WTC11 (cell line): ENCODE measurements around the gene IRS2. TPM values are rescaled to one million over a fixed set of nuclear protein-coding genes. Genes with fewer than 3 reads are reported as not detected.

Experiments used
- EMX1 ChIP-seq: fragments of 250-450 bp; sonication (Bioruptor Pico); IDR thresholded peaks from 2 replicates; pipeline ENCODE4 v1.8.0; 2021; ENCODE audit warnings: mild to moderate bottlenecking
- FOXP1 ChIP-seq: sonication (generic); formaldehyde crosslinking; IDR thresholded peaks from 2 replicates; pipeline ENCODE4 v1.8.0; 2022; ENCODE audit warnings: missing genetic modification reagents, mild to moderate bottlenecking, moderate library complexity, borderline replicate concordance
- GABPB1 ChIP-seq: sonication (generic); formaldehyde crosslinking; IDR thresholded peaks from 2 replicates; pipeline ENCODE4 v1.8.1; 2023; ENCODE audit warnings: mild to moderate bottlenecking, missing genetic modification reagents
- NR1H2 ChIP-seq: sonication (generic); formaldehyde crosslinking; IDR thresholded peaks from 2 replicates; pipeline ENCODE4 v1.9.0; 2021; ENCODE audit warnings: mild to moderate bottlenecking, moderate library complexity, missing genetic modification reagents
- SMAD3 ChIP-seq: sonication (generic); formaldehyde crosslinking; IDR thresholded peaks from 2 replicates; pipeline ENCODE4 v1.8.0; 2022; ENCODE audit warnings: missing genetic modification reagents, mild to moderate bottlenecking, borderline replicate concordance
- SMAD4 ChIP-seq: sonication (generic); formaldehyde crosslinking; IDR thresholded peaks from 2 replicates; pipeline ENCODE4 v1.8.0; 2022; ENCODE audit warnings: mild to moderate bottlenecking, missing genetic modification reagents
- SOX15 ChIP-seq: fragments of 250-450 bp; sonication (Bioruptor Pico); IDR thresholded peaks from 2 replicates; pipeline ENCODE4 v1.9.0; 2021; ENCODE audit warnings: mild to moderate bottlenecking
- SP1 ChIP-seq: sonication (generic); formaldehyde crosslinking; conservative IDR thresholded peaks from 2 replicates; pipeline ENCODE4 v1.8.1; 2022; ENCODE audit warnings: missing genetic modification reagents
- ZNF263 ChIP-seq: sonication (generic); formaldehyde crosslinking; IDR thresholded peaks from 2 replicates; pipeline ENCODE4 v1.8.1; 2022; ENCODE audit warnings: low read depth, mild to moderate bottlenecking, moderate library complexity, missing genetic modification reagents
- ZNF317 ChIP-seq: sonication (generic); formaldehyde crosslinking; IDR thresholded peaks from 2 replicates; pipeline ENCODE4 v1.8.1; 2023; ENCODE audit warnings: low read depth, mild to moderate bottlenecking, moderate library complexity, missing genetic modification reagents, borderline replicate concordance
- ZNF416 ChIP-seq: fragments of 250-450 bp; sonication (Bioruptor Pico); IDR thresholded peaks from 2 replicates; pipeline ENCODE4 v1.9.0; 2021; ENCODE audit warnings: mild to moderate bottlenecking, inconsistent platforms
- ZNF671 ChIP-seq: fragments of 250-450 bp; sonication (Bioruptor Pico); IDR thresholded peaks from 2 replicates; pipeline ENCODE4 v1.8.0; 2021; ENCODE audit warnings: mild to moderate bottlenecking
- total RNA-seq: library from RNA; stranded (reverse); gene quantifications from 3 replicates; pipeline ENCODE4 v1.2.3, GENCODE V29; 2021
- TF ChIP-seq, protein P1 (sequence below): sonication (generic); formaldehyde crosslinking; IDR thresholded peaks from 2 replicates; pipeline ENCODE4 v1.8.1; 2023; ENCODE audit warnings: mild to moderate bottlenecking, missing genetic modification reagents
- TF ChIP-seq, protein P2 (sequence below): sonication (generic); formaldehyde crosslinking; IDR thresholded peaks from 2 replicates; pipeline ENCODE4 v1.8.1; 2022; ENCODE audit warnings: mild to moderate bottlenecking, missing genetic modification reagents, moderate library complexity, borderline replicate concordance
- TF ChIP-seq, protein P3 (sequence below): sonication (generic); formaldehyde crosslinking; IDR thresholded peaks from 2 replicates; pipeline ENCODE4 v1.8.0; 2022; ENCODE audit warnings: mild to moderate bottlenecking, missing genetic modification reagents
- TF ChIP-seq, protein P4 (sequence below): sonication (generic); formaldehyde crosslinking; IDR thresholded peaks from 2 replicates; pipeline ENCODE4 v1.8.0; 2022; ENCODE audit warnings: missing genetic modification reagents
- TF ChIP-seq, protein P5 (sequence below): sonication (generic); formaldehyde crosslinking; IDR thresholded peaks from 2 replicates; pipeline ENCODE4 v1.8.0; 2023; ENCODE audit warnings: missing genetic modification reagents
- TF ChIP-seq, protein P6 (sequence below): fragments of 250-450 bp; sonication (Bioruptor Pico); IDR thresholded peaks from 2 replicates; pipeline ENCODE4 v1.9.0; 2021; ENCODE audit warnings: moderate library complexity, mild to moderate bottlenecking, inconsistent platforms, borderline replicate concordance
- TF ChIP-seq, protein P7 (sequence below): sonication (generic); formaldehyde crosslinking; IDR thresholded peaks from 2 replicates; pipeline ENCODE4 v1.8.1; 2022; ENCODE audit warnings: mild to moderate bottlenecking, moderate library complexity, missing genetic modification reagents
- TF ChIP-seq, protein P8 (sequence below): fragments of 250-450 bp; sonication (Bioruptor Pico); IDR thresholded peaks from 2 replicates; pipeline ENCODE4 v1.9.0; 2021; ENCODE audit warnings: mild to moderate bottlenecking
- TF ChIP-seq, protein P9 (sequence below): sonication (generic); formaldehyde crosslinking; IDR thresholded peaks from 2 replicates; pipeline ENCODE4 v1.8.1; 2022; ENCODE audit warnings: low read depth, mild to moderate bottlenecking, moderate library complexity, missing genetic modification reagents, borderline replicate concordance

IRS2 gene
- total RNA-seq, 1 experiment from 2014 or later, result 20.5 TPM

DNA sequence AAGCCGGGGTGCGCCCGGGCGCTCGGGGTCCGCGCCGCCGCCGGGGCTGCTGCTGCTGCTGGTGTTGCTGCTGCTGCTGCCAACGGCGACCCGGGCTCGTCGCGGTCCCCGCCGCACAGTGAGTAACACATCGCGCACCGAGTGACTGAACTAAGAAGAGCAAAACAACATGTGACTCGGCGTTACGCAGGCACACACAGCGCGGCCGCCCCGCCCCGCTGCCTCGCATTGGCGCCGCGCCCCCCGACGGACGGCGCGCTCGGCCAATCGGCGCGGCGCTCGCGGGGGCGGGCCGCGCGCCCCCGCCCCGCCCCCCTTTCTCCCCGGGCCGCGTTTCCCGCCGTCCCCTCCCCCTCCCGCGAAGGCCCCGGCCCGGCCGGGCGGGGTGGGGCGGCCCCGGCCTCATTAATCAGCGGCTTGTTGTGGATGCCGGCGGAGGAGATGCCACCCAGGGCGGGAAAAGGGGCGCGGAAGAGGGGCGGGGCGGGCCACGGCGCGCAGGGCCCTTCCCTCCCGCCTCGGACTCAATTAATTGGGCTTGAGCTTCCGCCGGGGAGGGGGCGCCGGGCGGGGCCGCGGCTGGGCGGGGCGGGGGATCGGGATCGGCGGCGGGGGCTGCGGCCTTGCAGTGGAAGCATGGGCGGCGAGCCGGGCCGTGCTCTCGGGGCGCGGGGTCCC, at the start of gene IRS2 (continued):
- TF ChIP-seq, protein P1, sequence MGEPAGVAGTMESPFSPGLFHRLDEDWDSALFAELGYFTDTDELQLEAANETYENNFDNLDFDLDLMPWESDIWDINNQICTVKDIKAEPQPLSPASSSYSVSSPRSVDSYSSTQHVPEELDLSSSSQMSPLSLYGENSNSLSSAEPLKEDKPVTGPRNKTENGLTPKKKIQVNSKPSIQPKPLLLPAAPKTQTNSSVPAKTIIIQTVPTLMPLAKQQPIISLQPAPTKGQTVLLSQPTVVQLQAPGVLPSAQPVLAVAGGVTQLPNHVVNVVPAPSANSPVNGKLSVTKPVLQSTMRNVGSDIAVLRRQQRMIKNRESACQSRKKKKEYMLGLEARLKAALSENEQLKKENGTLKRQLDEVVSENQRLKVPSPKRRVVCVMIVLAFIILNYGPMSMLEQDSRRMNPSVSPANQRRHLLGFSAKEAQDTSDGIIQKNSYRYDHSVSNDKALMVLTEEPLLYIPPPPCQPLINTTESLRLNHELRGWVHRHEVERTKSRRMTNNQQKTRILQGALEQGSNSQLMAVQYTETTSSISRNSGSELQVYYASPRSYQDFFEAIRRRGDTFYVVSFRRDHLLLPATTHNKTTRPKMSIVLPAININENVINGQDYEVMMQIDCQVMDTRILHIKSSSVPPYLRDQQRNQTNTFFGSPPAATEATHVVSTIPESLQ (CRISPR knock-in tag), result no peak
- no peak for TF ChIP-seq GABPB1 (CRISPR knock-in tag)
- no peak for TF ChIP-seq EMX1 (CRISPR knock-in tag)
- peak; percentile 78 for TF ChIP-seq SP1 (CRISPR knock-in tag)
- no peak for TF ChIP-seq ZNF263 (CRISPR knock-in tag)
- TF ChIP-seq, protein P2, sequence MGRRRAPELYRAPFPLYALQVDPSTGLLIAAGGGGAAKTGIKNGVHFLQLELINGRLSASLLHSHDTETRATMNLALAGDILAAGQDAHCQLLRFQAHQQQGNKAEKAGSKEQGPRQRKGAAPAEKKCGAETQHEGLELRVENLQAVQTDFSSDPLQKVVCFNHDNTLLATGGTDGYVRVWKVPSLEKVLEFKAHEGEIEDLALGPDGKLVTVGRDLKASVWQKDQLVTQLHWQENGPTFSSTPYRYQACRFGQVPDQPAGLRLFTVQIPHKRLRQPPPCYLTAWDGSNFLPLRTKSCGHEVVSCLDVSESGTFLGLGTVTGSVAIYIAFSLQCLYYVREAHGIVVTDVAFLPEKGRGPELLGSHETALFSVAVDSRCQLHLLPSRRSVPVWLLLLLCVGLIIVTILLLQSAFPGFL (CRISPR knock-in tag), result no peak
- TF ChIP-seq ZNF671 (CRISPR knock-in tag), result no peak
- TF ChIP-seq ZNF416 (CRISPR knock-in tag), result no peak
- TF ChIP-seq, protein P3, sequence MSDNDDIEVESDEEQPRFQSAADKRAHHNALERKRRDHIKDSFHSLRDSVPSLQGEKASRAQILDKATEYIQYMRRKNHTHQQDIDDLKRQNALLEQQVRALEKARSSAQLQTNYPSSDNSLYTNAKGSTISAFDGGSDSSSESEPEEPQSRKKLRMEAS, result peak; percentile 25; the same call in 1 of the 2 replicates
- TF ChIP-seq, protein P4, sequence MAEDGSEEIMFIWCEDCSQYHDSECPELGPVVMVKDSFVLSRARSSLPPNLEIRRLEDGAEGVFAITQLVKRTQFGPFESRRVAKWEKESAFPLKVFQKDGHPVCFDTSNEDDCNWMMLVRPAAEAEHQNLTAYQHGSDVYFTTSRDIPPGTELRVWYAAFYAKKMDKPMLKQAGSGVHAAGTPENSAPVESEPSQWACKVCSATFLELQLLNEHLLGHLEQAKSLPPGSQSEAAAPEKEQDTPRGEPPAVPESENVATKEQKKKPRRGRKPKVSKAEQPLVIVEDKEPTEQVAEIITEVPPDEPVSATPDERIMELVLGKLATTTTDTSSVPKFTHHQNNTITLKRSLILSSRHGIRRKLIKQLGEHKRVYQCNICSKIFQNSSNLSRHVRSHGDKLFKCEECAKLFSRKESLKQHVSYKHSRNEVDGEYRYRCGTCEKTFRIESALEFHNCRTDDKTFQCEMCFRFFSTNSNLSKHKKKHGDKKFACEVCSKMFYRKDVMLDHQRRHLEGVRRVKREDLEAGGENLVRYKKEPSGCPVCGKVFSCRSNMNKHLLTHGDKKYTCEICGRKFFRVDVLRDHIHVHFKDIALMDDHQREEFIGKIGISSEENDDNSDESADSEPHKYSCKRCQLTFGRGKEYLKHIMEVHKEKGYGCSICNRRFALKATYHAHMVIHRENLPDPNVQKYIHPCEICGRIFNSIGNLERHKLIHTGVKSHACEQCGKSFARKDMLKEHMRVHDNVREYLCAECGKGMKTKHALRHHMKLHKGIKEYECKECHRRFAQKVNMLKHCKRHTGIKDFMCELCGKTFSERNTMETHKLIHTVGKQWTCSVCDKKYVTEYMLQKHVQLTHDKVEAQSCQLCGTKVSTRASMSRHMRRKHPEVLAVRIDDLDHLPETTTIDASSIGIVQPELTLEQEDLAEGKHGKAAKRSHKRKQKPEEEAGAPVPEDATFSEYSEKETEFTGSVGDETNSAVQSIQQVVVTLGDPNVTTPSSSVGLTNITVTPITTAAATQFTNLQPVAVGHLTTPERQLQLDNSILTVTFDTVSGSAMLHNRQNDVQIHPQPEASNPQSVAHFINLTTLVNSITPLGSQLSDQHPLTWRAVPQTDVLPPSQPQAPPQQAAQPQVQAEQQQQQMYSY (CRISPR knock-in tag), result no peak
- peak; percentile 21; the same call in 1 of the 2 replicates for TF ChIP-seq FOXP1 (CRISPR knock-in tag)
- TF ChIP-seq, protein P5, sequence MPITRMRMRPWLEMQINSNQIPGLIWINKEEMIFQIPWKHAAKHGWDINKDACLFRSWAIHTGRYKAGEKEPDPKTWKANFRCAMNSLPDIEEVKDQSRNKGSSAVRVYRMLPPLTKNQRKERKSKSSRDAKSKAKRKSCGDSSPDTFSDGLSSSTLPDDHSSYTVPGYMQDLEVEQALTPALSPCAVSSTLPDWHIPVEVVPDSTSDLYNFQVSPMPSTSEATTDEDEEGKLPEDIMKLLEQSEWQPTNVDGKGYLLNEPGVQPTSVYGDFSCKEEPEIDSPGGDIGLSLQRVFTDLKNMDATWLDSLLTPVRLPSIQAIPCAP, result no peak
- no peak for TF ChIP-seq NR1H2 (CRISPR knock-in tag)
- no peak for TF ChIP-seq SMAD3 (CRISPR knock-in tag)
- TF ChIP-seq SOX15 (CRISPR knock-in tag), result no peak
- TF ChIP-seq, protein P6, sequence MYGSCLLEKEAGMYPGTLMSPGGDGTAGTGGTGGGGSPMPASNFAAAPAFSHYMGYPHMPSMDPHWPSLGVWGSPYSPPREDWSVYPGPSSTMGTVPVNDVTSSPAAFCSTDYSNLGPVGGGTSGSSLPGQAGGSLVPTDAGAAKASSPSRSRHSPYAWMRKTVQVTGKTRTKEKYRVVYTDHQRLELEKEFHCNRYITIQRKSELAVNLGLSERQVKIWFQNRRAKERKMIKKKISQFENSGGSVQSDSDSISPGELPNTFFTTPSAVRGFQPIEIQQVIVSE (CRISPR knock-in tag), result no peak
- TF ChIP-seq, protein P7, sequence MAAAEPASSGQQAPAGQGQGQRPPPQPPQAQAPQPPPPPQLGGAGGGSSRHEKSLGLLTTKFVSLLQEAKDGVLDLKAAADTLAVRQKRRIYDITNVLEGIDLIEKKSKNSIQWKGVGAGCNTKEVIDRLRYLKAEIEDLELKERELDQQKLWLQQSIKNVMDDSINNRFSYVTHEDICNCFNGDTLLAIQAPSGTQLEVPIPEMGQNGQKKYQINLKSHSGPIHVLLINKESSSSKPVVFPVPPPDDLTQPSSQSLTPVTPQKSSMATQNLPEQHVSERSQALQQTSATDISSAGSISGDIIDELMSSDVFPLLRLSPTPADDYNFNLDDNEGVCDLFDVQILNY (CRISPR knock-in tag), result peak; percentile 92
- TF ChIP-seq, protein P8, sequence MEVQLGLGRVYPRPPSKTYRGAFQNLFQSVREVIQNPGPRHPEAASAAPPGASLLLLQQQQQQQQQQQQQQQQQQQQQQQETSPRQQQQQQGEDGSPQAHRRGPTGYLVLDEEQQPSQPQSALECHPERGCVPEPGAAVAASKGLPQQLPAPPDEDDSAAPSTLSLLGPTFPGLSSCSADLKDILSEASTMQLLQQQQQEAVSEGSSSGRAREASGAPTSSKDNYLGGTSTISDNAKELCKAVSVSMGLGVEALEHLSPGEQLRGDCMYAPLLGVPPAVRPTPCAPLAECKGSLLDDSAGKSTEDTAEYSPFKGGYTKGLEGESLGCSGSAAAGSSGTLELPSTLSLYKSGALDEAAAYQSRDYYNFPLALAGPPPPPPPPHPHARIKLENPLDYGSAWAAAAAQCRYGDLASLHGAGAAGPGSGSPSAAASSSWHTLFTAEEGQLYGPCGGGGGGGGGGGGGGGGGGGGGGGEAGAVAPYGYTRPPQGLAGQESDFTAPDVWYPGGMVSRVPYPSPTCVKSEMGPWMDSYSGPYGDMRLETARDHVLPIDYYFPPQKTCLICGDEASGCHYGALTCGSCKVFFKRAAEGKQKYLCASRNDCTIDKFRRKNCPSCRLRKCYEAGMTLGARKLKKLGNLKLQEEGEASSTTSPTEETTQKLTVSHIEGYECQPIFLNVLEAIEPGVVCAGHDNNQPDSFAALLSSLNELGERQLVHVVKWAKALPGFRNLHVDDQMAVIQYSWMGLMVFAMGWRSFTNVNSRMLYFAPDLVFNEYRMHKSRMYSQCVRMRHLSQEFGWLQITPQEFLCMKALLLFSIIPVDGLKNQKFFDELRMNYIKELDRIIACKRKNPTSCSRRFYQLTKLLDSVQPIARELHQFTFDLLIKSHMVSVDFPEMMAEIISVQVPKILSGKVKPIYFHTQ (CRISPR knock-in tag), result no peak
- TF ChIP-seq, protein P9, sequence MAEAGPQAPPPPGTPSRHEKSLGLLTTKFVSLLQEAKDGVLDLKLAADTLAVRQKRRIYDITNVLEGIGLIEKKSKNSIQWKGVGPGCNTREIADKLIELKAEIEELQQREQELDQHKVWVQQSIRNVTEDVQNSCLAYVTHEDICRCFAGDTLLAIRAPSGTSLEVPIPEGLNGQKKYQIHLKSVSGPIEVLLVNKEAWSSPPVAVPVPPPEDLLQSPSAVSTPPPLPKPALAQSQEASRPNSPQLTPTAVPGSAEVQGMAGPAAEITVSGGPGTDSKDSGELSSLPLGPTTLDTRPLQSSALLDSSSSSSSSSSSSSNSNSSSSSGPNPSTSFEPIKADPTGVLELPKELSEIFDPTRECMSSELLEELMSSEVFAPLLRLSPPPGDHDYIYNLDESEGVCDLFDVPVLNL (CRISPR knock-in tag), result no peak
- TF ChIP-seq SMAD4 (CRISPR knock-in tag), result no peak
- TF ChIP-seq ZNF317 (CRISPR knock-in tag), result no peak
